Fibroblast of villous mesenchyme (primary cell): ENCODE measurements around the gene SLC17A7. TPM values are rescaled to one million over a fixed set of nuclear protein-coding genes. Genes with fewer than 3 reads are reported as not detected.
"Not testable (repeated sequence)": the region's sequence is repeated elsewhere in the genome, so short reads cannot be mapped to it uniquely, and the experiment has no call there.

Source experiments
- DNase-seq: peaks from one replicate; pipeline ENCODE4 v3.0.0-alpha.2; 2010; ENCODE audit warnings: low read depth
- H3K4me3 ChIP-seq: 2 replicates; pipeline ENCODE4 v1.5.1; 2011; ENCODE audit warnings: low read depth, mild to moderate bottlenecking, low read length
- total RNA-seq: library from RNA; depleted of rRNA; stranded (reverse); fragments of >200 nt; gene quantifications from 2 replicates; pipeline ENCODE4 v1.2.3, GENCODE V29; 2012
- TF ChIP-seq, protein P1 (sequence below): IDR thresholded peaks from 2 replicates; pipeline ENCODE4 v1.5.1; 2012; ENCODE audit warnings: low read depth, mild to moderate bottlenecking, low read length; ENCODE audit not compliant: insufficient read depth

SLC17A7 gene
- total RNA-seq, 1 donor: not detected

- no peak overlapping the region for H3K4me3 ChIP-seq
- TF ChIP-seq, protein P1, sequence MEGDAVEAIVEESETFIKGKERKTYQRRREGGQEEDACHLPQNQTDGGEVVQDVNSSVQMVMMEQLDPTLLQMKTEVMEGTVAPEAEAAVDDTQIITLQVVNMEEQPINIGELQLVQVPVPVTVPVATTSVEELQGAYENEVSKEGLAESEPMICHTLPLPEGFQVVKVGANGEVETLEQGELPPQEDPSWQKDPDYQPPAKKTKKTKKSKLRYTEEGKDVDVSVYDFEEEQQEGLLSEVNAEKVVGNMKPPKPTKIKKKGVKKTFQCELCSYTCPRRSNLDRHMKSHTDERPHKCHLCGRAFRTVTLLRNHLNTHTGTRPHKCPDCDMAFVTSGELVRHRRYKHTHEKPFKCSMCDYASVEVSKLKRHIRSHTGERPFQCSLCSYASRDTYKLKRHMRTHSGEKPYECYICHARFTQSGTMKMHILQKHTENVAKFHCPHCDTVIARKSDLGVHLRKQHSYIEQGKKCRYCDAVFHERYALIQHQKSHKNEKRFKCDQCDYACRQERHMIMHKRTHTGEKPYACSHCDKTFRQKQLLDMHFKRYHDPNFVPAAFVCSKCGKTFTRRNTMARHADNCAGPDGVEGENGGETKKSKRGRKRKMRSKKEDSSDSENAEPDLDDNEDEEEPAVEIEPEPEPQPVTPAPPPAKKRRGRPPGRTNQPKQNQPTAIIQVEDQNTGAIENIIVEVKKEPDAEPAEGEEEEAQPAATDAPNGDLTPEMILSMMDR: no peak
- DNase-seq: peak; percentile 84
Observed at GRCh38 chr19:49468746-49469447, 27.6 kb upstream of the SLC17A7 start.

DNA sequence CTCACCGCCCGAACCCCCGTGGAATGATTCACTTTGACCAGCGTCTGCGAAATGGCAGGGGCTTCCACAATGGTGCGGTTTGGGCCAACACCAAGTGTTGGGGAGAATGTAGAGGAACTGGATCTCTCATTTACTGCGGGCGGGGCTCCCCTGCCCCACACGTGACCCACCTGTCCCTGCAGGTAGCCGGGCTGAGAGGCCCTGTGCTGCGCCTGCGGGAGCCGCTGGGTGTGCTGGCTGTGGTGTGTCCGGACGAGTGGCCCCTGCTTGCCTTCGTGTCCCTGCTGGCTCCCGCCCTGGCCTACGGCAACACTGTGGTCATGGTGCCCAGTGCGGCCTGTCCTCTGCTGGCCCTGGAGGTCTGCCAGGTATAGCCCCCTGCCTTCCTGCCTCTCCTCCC is 26.9 kb upstream of the SLC17A7 start:
- DNase-seq: no peak
- no peak overlapping the region for H3K4me3 ChIP-seq
- TF ChIP-seq, protein P1: no peak

DNA sequence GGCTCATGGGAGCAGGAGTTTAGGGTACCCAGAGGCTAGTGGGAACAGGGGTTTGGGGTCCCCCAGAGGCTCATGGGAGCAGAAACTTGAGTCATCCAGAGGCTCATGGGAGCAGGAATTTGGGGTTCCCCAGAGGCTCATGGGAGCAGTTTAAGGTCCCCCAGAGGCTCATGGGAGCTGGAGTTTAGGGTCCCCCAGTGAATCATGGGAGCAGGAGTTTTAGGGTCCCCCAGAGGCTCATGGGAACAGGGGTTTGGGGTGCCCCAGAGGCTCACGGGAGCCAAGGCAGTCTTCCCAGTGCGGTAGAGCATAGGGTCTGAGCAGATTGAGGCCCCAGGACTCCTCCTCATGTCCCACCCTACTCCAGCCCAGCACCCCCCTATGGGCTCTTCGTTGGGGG is 24.0 kb upstream of the SLC17A7 start:
- TF ChIP-seq, protein P1: no peak
- no peak overlapping the region for H3K4me3 ChIP-seq
- DNase-seq: no peak

GRCh38 chr19:49463960-49464740 is 22.8 kb upstream of the SLC17A7 start:
- TF ChIP-seq, protein P1: no peak
- DNase-seq: no peak

GRCh38 chr19:49462492-49462891 is 21.2 kb upstream of the SLC17A7 start:
- TF ChIP-seq, protein P1: no peak
- DNase-seq: no peak

More at GRCh38 chr19:49463960-49464740, 22.8 kb upstream of the SLC17A7 start:
- H3K4me3 ChIP-seq: no peak overlapping the region

GRCh38 chr19:49461656-49462055 is 20.3 kb upstream of the SLC17A7 start:
- no peak overlapping the region for H3K4me3 ChIP-seq
- DNase-seq: no peak
- TF ChIP-seq, protein P1: no peak

More at GRCh38 chr19:49462492-49462891, 21.2 kb upstream of the SLC17A7 start:
- H3K4me3 ChIP-seq: no peak overlapping the region

GRCh38 chr19:49461130-49461529 is 19.8 kb upstream of the SLC17A7 start:
- not testable (repeated sequence) for H3K4me3 ChIP-seq, DNase-seq
